Immature natural killer cell (primary cell): ENCODE measurements around the gene C6orf118. TPM values are rescaled to one million over a fixed set of nuclear protein-coding genes. Genes with fewer than 3 reads are reported as not detected.

Source experiments
- DNase-seq, 3 donors: peaks; one replicate each; pipeline ENCODE4 v3.0.0; 2022; ENCODE audit warnings: mixed read lengths in 1 of 3
- H3K27ac Mint-ChIP-seq, 6 donors: one replicate each; pipeline ENCODE4 v1.8.0; 2020; ENCODE audit warnings: mixed read lengths in 6 of 6, mild to moderate bottlenecking in 5 of 6, inconsistent platforms in 4 of 6, moderate library complexity in 3 of 6
- H3K27me3 Mint-ChIP-seq, 3 donors: one replicate each; pipeline ENCODE4 v1.8.0; 2020 to 2021; ENCODE audit warnings: low read depth in 3 of 3, mild to moderate bottlenecking in 3 of 3, mixed read lengths in 3 of 3, moderate library complexity in 3 of 3, inconsistent platforms in 1 of 3
- H3K36me3 Mint-ChIP-seq, 3 donors: one replicate each; pipeline ENCODE4 v1.8.0; 2020; ENCODE audit warnings: mixed read lengths in 3 of 3, inconsistent platforms in 2 of 3, mild to moderate bottlenecking in 2 of 3
- H3K4me1 Mint-ChIP-seq, 2 donors: one replicate each; pipeline ENCODE4 v1.8.0; 2020; ENCODE audit warnings: inconsistent platforms in 2 of 2, mild to moderate bottlenecking in 2 of 2, mixed read lengths in 2 of 2, moderate library complexity in 1 of 2
- H3K4me3 Mint-ChIP-seq, 5 donors: one replicate each; pipeline ENCODE4 v1.8.0; 2020; ENCODE audit warnings: mild to moderate bottlenecking in 5 of 5, mixed read lengths in 5 of 5, inconsistent platforms in 3 of 5, moderate library complexity in 3 of 5
- H3K9me3 Mint-ChIP-seq, 6 donors: one replicate each; pipeline ENCODE4 v1.8.0; 2020; ENCODE audit warnings: mild to moderate bottlenecking in 6 of 6, mixed read lengths in 6 of 6, inconsistent platforms in 4 of 6, moderate library complexity in 3 of 6
- polyA plus RNA-seq, 3 donors: library from polyadenylated mRNA; unstranded; fragments of 300-500 nt; fragmentation: Illumina TruSeq; gene quantifications; one replicate each; pipeline ENCODE4 v1.2.3, GENCODE V29; 2021

Gene C6orf118
- polyA plus RNA-seq, 3 donors from 2014 or later, result not detected

- DNase-seq, result no peak
- Mint-ChIP-seq H3K4me1 (no peaks in the 10 kb centered on the region), H3K4me3 (no peak overlapping the region), H3K27me3 (no peaks in the 10 kb centered on the region), H3K36me3 (peaks cover 0 to 6% (median 0%) of the 10 kb centered on the region in 3 donors), H3K27ac (no peak overlapping the region), H3K9me3 (peaks cover 8 to 33% (median 13%) of the 10 kb centered on the region in 6 donors)
Observed at GRCh38 chr6:165231581-165232561, 77.5 kb downstream of the C6orf118 start.

- H3K27ac Mint-ChIP-seq, result no peak overlapping the region
- H3K4me1 Mint-ChIP-seq, result no peaks in the 10 kb centered on the region
- peaks cover 0 to 6% (median 0%) of the 10 kb centered on the region in 3 donors for H3K36me3 Mint-ChIP-seq
- H3K9me3 Mint-ChIP-seq, result peaks cover 8 to 38% (median 15%) of the 10 kb centered on the region in 6 donors
- no peak for DNase-seq
- H3K27me3 Mint-ChIP-seq, result no peaks in the 10 kb centered on the region
- H3K4me3 Mint-ChIP-seq, result no peak overlapping the region
Observed at GRCh38 chr6:165231177-165231576, 78.2 kb downstream of the C6orf118 start.
